ENCODE results near the gene ACTRT2. TPM values are rescaled to one million over a fixed set of nuclear protein-coding genes. Genes with fewer than 3 reads are reported as not detected.

Gene ACTRT2
- polyA plus RNA-seq, 1 donor (not counting 4 experiments of a cell fraction or from before 2014, with no cell fraction given): not detected

DNA sequence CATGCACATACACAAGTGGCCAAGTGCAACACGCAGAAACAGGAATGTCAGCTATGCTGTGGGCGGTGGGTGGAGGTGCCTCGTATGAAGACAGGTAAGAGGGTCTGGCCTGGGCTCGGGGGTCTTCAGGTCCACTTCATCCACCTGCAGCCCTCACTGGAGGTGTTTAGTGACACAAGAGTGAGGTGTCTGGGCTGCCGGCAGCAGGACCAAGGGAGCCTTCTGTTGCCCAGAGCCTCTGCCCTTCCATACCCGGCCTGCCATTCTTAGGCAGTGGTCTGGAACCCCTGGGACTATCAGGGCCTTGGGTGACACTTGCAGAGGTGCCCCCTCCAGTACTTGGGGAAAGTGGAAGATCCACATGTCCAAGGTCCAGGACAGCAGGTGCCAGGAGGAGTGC is 21.7 kb upstream of the ACTRT2 start:
- no peaks in the 10 kb centered on the region for H3K79me2 ChIP-seq (ENCODE audit: control insufficient read depth, insufficient read depth, low read length)
- no peak overlapping the region for H3K4me3 ChIP-seq (ENCODE audit: control insufficient read depth in 2 of 3, extremely low read depth in 1 of 3, insufficient read depth in 2 of 3, low read depth in 1 of 3, low read length in 3 of 3)
- no peaks in the 10 kb centered on the region for H3K36me3 ChIP-seq (ENCODE audit: control insufficient read depth in 2 of 2, extremely low read depth in 1 of 2, insufficient read depth in 2 of 2, low read length in 2 of 2)
- H3K4me2 ChIP-seq (ENCODE audit: control insufficient read depth, extremely low read depth, insufficient read depth, low read depth, low read length): no peak overlapping the region
- no peaks in the 10 kb centered on the region for H3K27me3 ChIP-seq (ENCODE audit: control insufficient read depth, extremely low read depth, insufficient read depth, low read length)
- H4K20me1 ChIP-seq (ENCODE audit: control insufficient read depth, extremely low read depth, insufficient read depth, low read length): no peaks in the 10 kb centered on the region
- peaks cover 9% of the 10 kb centered on the region for H3K9me3 ChIP-seq (ENCODE audit: control insufficient read depth, low read depth, low read length)
- no peaks in the 10 kb centered on the region for H3K9me1 ChIP-seq (ENCODE audit: control insufficient read depth, extremely low read depth, insufficient read depth, low read length)
- TF ChIP-seq, protein P1, sequence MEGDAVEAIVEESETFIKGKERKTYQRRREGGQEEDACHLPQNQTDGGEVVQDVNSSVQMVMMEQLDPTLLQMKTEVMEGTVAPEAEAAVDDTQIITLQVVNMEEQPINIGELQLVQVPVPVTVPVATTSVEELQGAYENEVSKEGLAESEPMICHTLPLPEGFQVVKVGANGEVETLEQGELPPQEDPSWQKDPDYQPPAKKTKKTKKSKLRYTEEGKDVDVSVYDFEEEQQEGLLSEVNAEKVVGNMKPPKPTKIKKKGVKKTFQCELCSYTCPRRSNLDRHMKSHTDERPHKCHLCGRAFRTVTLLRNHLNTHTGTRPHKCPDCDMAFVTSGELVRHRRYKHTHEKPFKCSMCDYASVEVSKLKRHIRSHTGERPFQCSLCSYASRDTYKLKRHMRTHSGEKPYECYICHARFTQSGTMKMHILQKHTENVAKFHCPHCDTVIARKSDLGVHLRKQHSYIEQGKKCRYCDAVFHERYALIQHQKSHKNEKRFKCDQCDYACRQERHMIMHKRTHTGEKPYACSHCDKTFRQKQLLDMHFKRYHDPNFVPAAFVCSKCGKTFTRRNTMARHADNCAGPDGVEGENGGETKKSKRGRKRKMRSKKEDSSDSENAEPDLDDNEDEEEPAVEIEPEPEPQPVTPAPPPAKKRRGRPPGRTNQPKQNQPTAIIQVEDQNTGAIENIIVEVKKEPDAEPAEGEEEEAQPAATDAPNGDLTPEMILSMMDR (optimal IDR thresholded peaks at IDR 0.05 in 1 of 3, IDR thresholded peaks at IDR 0.05 in 1 of 3, conservative IDR thresholded peaks at IDR 0.05 in 1 of 3; ENCODE audit: extremely low read depth in 1 of 3, insufficient read depth in 2 of 3, low read length in 3 of 3): no peak
- no peak for TF ChIP-seq EZH2 (IDR thresholded peaks at IDR 0.05; ENCODE audit: low read length)
- no peak overlapping the region for H2AFZ ChIP-seq (ENCODE audit: control insufficient read depth, low read length)
- H3K27ac ChIP-seq (ENCODE audit: control insufficient read depth, insufficient read depth, low read length): no peak overlapping the region
- dilution Hi-C loops (cut with MboI; ENCODE audit: extremely low pct_ligation_motif_present, low sequenced_read_pairs): no loop called here
- no peak overlapping the region for H3K9ac ChIP-seq (ENCODE audit: control insufficient read depth, extremely low read depth, insufficient read depth, low read length)
- H3K4me1 ChIP-seq (ENCODE audit: control insufficient read depth, extremely low read depth, insufficient read depth, low read length): no peaks in the 10 kb centered on the region
- no peak for FAIRE-seq
- no peak for DNase-seq (ENCODE audit: low read depth, low spot score)

DNA sequence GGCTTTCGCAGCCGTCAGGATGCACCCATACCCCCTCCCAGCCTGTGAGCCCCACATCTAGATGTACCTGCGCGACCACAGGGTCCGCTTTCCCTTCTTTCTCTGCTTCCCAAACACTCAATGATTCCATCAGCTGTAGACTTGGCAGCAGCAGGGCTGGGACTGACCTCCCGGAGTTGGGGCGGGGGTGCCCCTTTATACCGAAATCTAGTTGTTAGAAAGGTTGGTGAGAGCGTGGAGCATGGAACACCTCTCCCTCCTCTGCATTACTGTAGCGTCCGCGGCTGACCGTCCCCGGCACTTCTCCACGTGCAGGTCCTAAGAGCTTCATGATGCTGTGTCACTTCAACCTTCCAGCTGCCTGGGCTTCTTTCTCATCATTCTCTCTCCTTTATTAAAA is 21.1 kb upstream of the ACTRT2 start:
- Histone ChIP-seq H4K20me1 (ENCODE audit: control insufficient read depth, extremely low read depth, insufficient read depth, low read length) (no peaks in the 10 kb centered on the region), H3K27me3 (ENCODE audit: control insufficient read depth, extremely low read depth, insufficient read depth, low read length) (no peaks in the 10 kb centered on the region), H3K9me3 (ENCODE audit: control insufficient read depth, low read depth, low read length) (peaks cover 9% of the 10 kb centered on the region), H3K4me2 (ENCODE audit: control insufficient read depth, extremely low read depth, insufficient read depth, low read depth, low read length) (no peak overlapping the region), H3K9ac (ENCODE audit: control insufficient read depth, extremely low read depth, insufficient read depth, low read length) (no peak overlapping the region), H2AFZ (ENCODE audit: control insufficient read depth, low read length) (no peak overlapping the region), H3K4me3 (ENCODE audit: control insufficient read depth in 2 of 3, extremely low read depth in 1 of 3, insufficient read depth in 2 of 3, low read depth in 1 of 3, low read length in 3 of 3) (no peak overlapping the region), H3K9me1 (ENCODE audit: control insufficient read depth, extremely low read depth, insufficient read depth, low read length) (no peaks in the 10 kb centered on the region), H3K4me1 (ENCODE audit: control insufficient read depth, extremely low read depth, insufficient read depth, low read length) (no peaks in the 10 kb centered on the region), H3K36me3 (ENCODE audit: control insufficient read depth in 2 of 2, extremely low read depth in 1 of 2, insufficient read depth in 2 of 2, low read length in 2 of 2) (no peaks in the 10 kb centered on the region), H3K79me2 (ENCODE audit: control insufficient read depth, insufficient read depth, low read length) (no peaks in the 10 kb centered on the region), H3K27ac (ENCODE audit: control insufficient read depth, insufficient read depth, low read length) (no peak overlapping the region)
- TF ChIP-seq, protein P1 (optimal IDR thresholded peaks at IDR 0.05 in 1 of 3, IDR thresholded peaks at IDR 0.05 in 1 of 3, conservative IDR thresholded peaks at IDR 0.05 in 1 of 3; ENCODE audit: extremely low read depth in 1 of 3, insufficient read depth in 2 of 3, low read length in 3 of 3): no peak
- no peak for TF ChIP-seq EZH2 (IDR thresholded peaks at IDR 0.05; ENCODE audit: low read length)
- dilution Hi-C loops (cut with MboI; ENCODE audit: extremely low pct_ligation_motif_present, low sequenced_read_pairs): no loop called here
- DNase-seq (ENCODE audit: low read depth, low spot score): no peak
- no peak for FAIRE-seq
